Epithelial cell of prostate (primary cell): ENCODE measurements around the gene TMEM37.

ENCODE experiments used
- DNase-seq: peaks from one replicate; pipeline ENCODE4 v3.0.0-alpha.2; 2011; ENCODE audit warnings: low read depth, low spot score
- H3K27ac ChIP-seq: fragments of 450-650 bp; 2 replicates; pipeline ENCODE4 v1.5.1; 2017; ENCODE audit warnings: mild to moderate bottlenecking

TMEM37 gene

DNA sequence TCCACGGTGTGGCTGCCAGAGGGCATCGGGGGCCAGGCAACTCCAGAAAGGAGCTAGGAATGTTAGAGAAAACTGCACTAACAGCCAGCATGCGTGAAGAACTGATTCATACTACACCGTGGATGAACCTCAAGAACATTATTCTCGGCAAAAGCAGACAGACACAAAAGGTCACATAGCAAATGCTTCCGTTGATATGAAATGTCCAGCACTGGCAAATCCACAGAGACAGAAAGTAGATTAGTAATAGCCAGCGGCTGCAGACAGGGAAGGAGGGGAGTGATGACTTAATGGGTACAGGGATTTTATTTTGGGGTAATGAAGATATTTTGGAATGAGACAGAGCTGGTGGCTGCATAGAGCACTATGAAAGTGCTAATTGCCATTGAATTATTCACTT lies 55.2 kb downstream of the TMEM37 start:
- no peak for DNase-seq
- H3K27ac ChIP-seq = no peak overlapping the region

DNA sequence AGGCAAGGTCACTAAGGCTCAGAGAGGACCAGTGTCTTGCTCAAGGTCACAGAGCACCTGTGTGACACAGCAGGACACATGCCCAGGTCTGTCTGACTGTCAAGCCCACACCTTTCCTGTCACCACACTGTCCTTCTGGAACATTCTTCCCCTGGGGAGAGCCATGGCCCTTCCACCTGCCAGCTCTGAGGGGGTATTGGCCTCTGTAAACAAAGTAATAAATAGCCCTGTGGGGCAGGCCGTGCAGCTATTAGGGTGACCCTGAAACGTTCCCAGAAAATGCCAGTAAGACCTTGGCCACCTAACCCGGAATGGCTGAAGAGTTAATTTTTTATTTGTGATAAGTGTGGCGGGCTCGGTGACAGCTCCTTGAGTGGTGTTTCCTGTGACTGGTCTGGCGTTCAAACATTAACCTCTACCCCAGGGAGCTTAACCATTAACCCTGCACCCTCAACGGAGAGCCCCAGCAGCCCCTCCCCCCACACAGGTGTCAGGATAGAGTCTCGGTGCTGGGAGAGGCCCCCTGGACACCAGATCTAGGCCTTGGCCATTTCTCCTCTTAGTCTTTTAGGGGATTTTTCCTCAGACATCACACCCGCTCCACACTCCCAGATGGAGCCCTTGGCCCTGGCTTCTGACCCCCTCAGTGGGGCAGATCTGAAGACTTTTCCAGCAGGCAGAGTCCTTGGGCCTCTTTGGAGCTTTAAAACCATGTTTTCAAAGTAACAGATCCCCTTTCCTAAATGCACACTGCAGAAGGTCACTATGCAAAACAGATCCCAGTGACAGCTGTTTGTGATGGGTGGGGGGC lies 56.0 kb downstream of the TMEM37 start:
- no peak overlapping the region for H3K27ac ChIP-seq
- no peak for DNase-seq
